HepG2 (cell line): ENCODE measurements around the gene SEPTIN10. TPM values are rescaled to one million over a fixed set of nuclear protein-coding genes. Genes with fewer than 3 reads are reported as not detected.

ENCODE experiments used
- CCAR2 ChIP-seq: fragments of 200-400 bp; formaldehyde crosslinking; optimal IDR thresholded peaks from 2 replicates; pipeline ENCODE3; 2018; ENCODE audit warnings: low read depth, mild to moderate bottlenecking, low read length, moderate library complexity
- NKX3-1 ChIP-seq: sonication (generic); formaldehyde crosslinking; IDR thresholded peaks from 2 replicates; pipeline ENCODE4 v1.5.0; 2020; ENCODE audit warnings: missing genetic modification reagents
- NR2F1 ChIP-seq, 2 experiments: fragments of 450-650 bp in 1 of 2; formaldehyde crosslinking in 1 of 2; IDR thresholded peaks; 2 replicates each; pipeline versions ENCODE4 v1.5.0 to v1.6.1; 2016 to 2020; ENCODE audit warnings: mild to moderate bottlenecking in 1 of 2, missing compliant biosample characterization in 1 of 2, missing genetic modification reagents in 1 of 2, moderate library complexity in 1 of 2
- SIX1 ChIP-seq: sonication (generic); formaldehyde crosslinking; IDR thresholded peaks from 2 replicates; pipeline ENCODE4 v1.4.0; 2020; ENCODE audit warnings: missing genetic modification reagents, borderline replicate concordance
- SKI ChIP-seq: fragments of 450-650 bp; IDR thresholded peaks from one replicate; pipeline ENCODE4 v1.6.1; 2018; ENCODE audit warnings: mild to moderate bottlenecking; ENCODE audit not compliant: partially characterized antibody
- ZFY ChIP-seq: sonication (generic); formaldehyde crosslinking; IDR thresholded peaks from 2 replicates; pipeline ENCODE4 v1.4.0; 2020; ENCODE audit warnings: missing genetic modification reagents
- ZNF256 ChIP-seq: sonication (generic); formaldehyde crosslinking; conservative IDR thresholded peaks from 2 replicates; pipeline ENCODE4 v1.4.0; 2020; ENCODE audit warnings: missing genetic modification reagents
- ZNF572 ChIP-seq: sonication (generic); formaldehyde crosslinking; IDR thresholded peaks from 2 replicates; pipeline ENCODE4 v1.5.1; 2020; ENCODE audit warnings: mild to moderate bottlenecking, missing genetic modification reagents
- ZNF737 ChIP-seq: sonication (generic); formaldehyde crosslinking; IDR thresholded peaks from 2 replicates; pipeline ENCODE4 v1.5.0; 2020; ENCODE audit warnings: missing genetic modification reagents, mild to moderate bottlenecking, borderline replicate concordance
- ZSCAN9 ChIP-seq: IDR thresholded peaks from 2 replicates; pipeline ENCODE4 v1.6.1; 2016; ENCODE audit warnings: borderline replicate concordance
- polyA plus RNA-seq, 8 experiments: library from polyadenylated mRNA; depleted of rRNA in 3 of 8; stranded (reverse) in 7 of 8; unstranded in 1 of 8; fragments of >200 nt; fragmentation: Illumina TruSeq in 4 of 8; extraction: Trizol in 4 of 8; gene quantifications; 2 replicates each; pipeline versions ENCODE4 v1.2.1 to v1.2.3, GENCODE V29; 2011 to 2016; ENCODE audit warnings: low read depth in 4 of 8, missing spikeins in 1 of 8, mixed read lengths in 1 of 8; ENCODE audit not compliant: insufficient read depth in 1 of 8
- total RNA-seq, 5 experiments: library from RNA; depleted of rRNA; stranded (reverse); fragments of >200 nt; fragmentation: Illumina TruSeq; extraction: Trizol; gene quantifications; 2 replicates each; pipeline ENCODE4 v1.2.3, GENCODE V29; 2016; ENCODE audit warnings: low read depth in 1 of 5
- TF ChIP-seq, protein P1 (sequence below): sonication (generic); formaldehyde crosslinking; IDR thresholded peaks from 2 replicates; pipeline ENCODE4 v1.4.0; 2020; ENCODE audit warnings: mild to moderate bottlenecking, missing genetic modification reagents
- TF ChIP-seq, protein P2 (sequence below): IDR thresholded peaks from 2 replicates; pipeline ENCODE4 v1.6.1; 2016; ENCODE audit warnings: mild to moderate bottlenecking, missing biosample characterization, missing genetic modification reagents
- TF ChIP-seq, protein P3 (sequence below): sonication (generic); formaldehyde crosslinking; IDR thresholded peaks from 2 replicates; pipeline ENCODE4 v1.4.0; 2020; ENCODE audit warnings: mild to moderate bottlenecking, missing genetic modification reagents, borderline replicate concordance
- TF ChIP-seq, protein P4 (sequence below): IDR thresholded peaks from 2 replicates; pipeline ENCODE4 v1.6.1; 2012; ENCODE audit warnings: low read depth, low read length, improper control_type of control experiment
- TF ChIP-seq, protein P5 (sequence below): IDR thresholded peaks from 2 replicates; pipeline ENCODE4 v1.6.1; 2016; ENCODE audit warnings: missing compliant biosample characterization, missing genetic modification reagents, borderline replicate concordance

Gene SEPTIN10
- total and polyA plus RNA-seq, 2 of the 13 experiments (the other 11 are each of a cell fraction or from before 2014, with no cell fraction given) = 45.8 to 67.5 TPM

DNA sequence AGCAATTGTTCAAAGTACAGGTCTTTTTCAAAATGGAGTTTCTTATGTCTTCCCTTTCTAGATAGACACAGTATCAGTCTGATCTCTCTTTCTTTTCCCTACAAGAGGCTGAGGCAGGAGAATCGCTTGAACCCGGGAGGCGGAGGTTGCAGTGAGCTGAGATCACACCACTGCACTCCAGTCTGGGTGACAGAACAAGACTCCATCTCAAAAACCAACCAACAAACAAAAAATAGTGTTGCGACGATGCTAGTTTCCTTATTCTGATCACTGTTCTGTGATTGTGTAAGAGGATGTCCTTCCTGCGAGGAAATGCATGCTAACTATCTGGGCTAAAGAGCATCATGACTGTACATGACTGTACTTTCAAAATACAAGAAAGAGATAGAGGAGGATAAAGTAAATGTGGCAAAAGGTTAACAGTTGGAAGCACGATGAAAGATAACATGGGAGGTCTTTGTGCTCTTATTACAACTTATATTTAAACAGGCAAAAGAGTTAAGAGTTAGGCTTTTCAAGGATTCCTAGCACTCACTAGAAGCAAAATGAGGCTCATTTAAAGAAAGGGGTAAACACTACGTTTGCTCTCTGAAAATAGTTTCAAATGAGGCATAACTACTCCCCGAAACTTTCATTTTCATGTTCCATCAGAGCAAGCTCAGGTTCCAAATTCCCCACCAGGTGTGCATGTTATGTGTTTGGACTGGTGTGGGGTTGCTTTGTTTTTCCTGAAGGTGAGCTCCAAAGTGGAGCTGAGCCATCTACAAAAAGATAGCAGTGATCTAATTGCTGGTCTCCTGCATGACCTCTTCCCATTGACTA lies 24.2 kb upstream of the SEPTIN10 start (continued):
- TF ChIP-seq, protein P1, sequence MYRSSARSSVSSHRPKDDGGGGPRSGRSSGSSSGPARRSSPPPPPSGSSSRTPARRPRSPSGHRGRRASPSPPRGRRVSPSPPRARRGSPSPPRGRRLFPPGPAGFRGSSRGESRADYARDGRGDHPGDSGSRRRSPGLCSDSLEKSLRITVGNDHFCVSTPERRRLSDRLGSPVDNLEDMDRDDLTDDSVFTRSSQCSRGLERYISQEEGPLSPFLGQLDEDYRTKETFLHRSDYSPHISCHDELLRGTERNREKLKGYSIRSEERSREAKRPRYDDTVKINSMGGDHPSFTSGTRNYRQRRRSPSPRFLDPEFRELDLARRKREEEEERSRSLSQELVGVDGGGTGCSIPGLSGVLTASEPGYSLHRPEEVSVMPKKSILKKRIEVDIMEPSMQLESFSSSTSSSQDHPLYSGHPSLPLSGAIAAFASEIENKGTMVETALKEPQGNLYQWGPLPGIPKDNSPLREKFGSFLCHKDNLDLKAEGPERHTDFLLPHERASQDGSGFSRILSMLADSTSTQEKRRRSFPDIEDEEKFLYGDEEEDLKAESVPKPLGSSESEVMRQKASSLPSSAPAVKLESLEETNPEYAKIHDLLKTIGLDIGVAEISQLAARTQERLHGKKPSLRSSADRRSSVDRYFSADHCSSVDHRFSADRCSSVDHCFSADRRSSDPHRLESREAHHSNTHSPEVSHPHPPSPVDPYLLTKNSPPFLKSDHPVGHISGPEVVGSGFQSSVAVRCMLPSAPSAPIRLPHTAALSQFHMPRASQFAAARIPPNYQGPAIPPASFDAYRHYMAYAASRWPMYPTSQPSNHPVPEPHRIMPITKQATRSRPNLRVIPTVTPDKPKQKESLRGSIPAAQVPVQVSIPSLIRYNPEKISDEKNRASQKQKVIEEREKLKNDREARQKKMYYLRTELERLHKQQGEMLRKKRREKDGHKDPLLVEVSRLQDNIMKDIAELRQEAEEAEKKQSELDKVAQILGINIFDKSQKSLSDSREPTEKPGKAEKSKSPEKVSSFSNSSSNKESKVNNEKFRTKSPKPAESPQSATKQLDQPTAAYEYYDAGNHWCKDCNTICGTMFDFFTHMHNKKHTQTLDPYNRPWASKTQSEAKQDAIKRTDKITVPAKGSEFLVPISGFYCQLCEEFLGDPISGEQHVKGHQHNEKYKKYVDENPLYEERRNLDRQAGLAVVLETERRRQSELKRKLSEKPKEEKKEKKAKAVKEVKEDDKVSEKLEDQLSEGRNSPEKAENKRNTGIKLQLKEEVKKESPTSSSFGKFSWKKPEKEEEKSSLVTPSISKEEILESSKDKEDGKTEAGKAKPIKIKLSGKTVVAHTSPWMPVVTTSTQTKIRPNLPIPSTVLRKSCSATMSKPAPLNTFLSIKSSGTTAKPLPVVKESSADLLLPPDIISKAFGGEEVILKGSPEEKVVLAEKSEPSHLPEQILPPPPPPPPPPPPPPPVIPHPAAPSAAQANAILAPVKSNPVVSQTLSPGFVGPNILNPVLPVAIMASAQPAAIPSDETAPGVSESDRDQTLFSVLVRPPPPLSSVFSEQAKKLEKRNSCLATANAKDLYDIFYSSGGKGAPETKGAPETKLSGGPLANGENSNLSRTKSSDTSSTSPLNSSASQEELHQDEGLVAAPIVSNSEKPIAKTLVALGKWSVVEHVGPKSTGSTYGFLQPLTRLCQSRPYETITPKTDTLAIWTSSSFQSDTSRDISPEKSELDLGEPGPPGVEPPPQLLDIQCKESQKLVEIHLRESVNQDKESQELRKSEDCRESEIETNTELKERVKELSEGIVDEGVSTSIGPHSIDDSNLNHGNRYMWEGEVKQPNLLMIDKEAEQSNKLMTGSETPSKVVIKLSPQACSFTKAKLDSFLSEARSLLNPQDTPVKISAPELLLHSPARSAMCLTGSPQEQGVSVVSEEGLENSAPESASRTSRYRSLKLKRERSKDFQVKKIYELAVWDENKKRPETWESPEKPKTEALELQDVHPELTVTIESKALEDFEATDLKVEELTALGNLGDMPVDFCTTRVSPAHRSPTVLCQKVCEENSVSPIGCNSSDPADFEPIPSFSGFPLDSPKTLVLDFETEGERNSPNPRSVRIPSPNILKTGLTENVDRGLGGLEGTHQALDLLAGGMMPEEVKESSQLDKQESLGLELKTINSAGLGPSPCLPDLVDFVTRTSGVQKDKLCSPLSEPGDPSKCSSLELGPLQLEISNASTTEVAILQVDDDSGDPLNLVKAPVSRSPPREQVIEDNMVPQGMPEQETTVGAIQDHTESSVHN = no peak
- TF ChIP-seq NKX3-1 (no peak), NR2F1 (CRISPR knock-in tag; IDR thresholded peaks at IDR 0.05) (peak in 1 of 2 experiments; percentile 29; a peak in 1 of 4 replicates), SIX1 (CRISPR knock-in tag) (peak; percentile 58; the same call in 1 of the 2 replicates), SKI (no peak), ZNF572 (CRISPR knock-in tag) (no peak), ZNF256 (CRISPR knock-in tag) (no peak), CCAR2 (no peak), ZNF737 (CRISPR knock-in tag) (no peak), ZSCAN9 (CRISPR knock-in tag) (0 out of 2 replicates have a peak, but pooled peaks have one; percentile 7), ZFY (no peak)
- TF ChIP-seq, protein P2, sequence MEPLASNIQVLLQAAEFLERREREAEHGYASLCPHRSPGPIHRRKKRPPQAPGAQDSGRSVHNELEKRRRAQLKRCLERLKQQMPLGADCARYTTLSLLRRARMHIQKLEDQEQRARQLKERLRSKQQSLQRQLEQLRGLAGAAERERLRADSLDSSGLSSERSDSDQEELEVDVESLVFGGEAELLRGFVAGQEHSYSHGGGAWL (CRISPR knock-in tag) = no peak
- TF ChIP-seq, protein P3, sequence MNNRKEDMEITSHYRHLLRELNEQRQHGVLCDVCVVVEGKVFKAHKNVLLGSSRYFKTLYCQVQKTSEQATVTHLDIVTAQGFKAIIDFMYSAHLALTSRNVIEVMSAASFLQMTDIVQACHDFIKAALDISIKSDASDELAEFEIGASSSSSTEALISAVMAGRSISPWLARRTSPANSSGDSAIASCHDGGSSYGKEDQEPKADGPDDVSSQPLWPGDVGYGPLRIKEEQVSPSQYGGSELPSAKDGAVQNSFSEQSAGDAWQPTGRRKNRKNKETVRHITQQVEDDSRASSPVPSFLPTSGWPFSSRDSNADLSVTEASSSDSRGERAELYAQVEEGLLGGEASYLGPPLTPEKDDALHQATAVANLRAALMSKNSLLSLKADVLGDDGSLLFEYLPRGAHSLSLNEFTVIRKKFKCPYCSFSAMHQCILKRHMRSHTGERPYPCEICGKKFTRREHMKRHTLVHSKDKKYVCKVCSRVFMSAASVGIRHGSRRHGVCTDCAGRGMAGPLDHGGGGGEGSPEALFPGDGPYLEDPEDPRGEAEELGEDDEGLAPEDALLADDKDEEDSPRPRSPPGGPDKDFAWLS (CRISPR knock-in tag) = no peak
- TF ChIP-seq, protein P4, sequence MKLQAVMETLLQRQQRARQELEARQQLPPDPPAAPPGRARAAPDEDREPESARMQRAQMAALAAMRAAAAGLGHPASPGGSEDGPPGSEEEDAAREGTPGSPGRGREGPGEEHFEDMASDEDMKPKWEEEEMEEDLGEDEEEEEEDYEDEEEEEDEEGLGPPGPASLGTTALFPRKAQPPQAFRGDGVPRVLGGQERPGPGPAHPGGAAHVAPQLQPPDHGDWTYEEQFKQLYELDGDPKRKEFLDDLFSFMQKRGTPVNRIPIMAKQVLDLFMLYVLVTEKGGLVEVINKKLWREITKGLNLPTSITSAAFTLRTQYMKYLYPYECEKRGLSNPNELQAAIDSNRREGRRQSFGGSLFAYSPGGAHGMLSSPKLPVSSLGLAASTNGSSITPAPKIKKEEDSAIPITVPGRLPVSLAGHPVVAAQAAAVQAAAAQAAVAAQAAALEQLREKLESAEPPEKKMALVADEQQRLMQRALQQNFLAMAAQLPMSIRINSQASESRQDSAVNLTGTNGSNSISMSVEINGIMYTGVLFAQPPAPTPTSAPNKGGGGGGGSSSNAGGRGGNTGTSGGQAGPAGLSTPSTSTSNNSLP = peak; percentile 29; the same call in 1 of the 2 replicates
- TF ChIP-seq, protein P5, sequence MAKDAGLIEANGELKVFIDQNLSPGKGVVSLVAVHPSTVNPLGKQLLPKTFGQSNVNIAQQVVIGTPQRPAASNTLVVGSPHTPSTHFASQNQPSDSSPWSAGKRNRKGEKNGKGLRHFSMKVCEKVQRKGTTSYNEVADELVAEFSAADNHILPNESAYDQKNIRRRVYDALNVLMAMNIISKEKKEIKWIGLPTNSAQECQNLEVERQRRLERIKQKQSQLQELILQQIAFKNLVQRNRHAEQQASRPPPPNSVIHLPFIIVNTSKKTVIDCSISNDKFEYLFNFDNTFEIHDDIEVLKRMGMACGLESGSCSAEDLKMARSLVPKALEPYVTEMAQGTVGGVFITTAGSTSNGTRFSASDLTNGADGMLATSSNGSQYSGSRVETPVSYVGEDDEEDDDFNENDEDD = no peak
